ELF-1 (cell line): Measurements from ENCODE around the gene FAM98B.
"Not testable (repeated sequence)": the region's sequence is repeated elsewhere in the genome, so short reads cannot be mapped to it uniquely, and the experiment has no call there.

Source experiments
- DNase-seq: peaks from one replicate; pipeline ENCODE4 v3.0.0-alpha.2; 2016; ENCODE audit warnings: low read depth, low spot score

FAM98B gene

DNA sequence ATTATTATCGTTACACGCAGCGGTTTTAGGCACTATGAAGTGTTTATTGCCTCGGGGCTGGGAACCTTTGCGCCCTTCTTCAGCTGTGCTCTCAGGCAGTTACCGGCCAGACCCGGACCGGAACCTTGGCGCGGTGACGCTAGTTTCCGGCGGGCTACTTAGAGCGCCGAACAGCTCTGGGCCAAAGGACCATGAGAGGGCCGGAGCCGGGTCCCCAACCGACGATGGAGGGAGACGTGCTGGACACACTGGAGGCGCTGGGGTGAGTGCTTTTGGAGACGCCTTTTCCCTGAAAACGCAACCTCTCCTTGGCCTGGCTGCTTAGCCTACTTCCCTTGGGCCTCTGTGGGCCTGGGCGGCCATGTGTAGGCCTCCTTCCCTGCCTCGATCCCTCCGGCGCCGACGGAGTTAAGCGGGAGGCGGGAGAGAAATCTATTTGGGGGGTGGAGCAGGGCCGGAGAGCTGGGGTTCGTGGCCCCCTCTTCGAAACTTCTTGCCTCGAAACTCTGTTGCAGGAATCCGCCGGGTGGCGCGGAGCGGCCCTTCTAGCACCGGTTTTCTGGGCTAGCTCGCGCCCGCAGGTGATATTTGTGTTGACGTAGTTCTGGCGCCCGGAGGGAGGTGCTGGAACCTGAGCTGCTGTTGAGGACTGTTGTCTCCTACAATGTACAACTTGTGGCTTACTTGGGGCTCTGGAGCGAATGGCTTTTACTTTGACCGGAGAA is at the start of gene FAM98B:
Gene FAM98B, plus strand, starts transcription at position 157 of the 725 bp plus-strand sequence. Its CDS starts 35 bp downstream, at position 192.
- DNase-seq: peak; percentile 94

DNA sequence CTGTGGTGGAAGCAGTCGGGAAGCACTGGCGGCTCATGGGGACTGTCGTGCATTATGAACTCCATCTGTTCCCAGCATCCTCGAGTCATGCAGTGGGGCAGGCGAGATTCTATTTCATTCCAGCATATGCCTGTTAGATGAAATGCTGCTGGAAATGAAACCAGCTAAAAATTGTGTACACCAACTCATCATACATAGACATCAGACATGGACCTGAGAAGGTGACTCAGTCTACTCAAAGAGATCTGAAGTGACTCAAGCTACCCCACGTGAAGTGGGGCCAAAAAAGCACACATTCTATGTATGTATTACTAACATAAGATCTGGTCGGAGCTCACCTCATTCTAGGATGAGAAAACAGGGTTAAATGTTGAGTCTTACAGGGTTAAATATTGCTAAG is 47.5 kb upstream of the FAM98B start:
- no peak for DNase-seq

DNA sequence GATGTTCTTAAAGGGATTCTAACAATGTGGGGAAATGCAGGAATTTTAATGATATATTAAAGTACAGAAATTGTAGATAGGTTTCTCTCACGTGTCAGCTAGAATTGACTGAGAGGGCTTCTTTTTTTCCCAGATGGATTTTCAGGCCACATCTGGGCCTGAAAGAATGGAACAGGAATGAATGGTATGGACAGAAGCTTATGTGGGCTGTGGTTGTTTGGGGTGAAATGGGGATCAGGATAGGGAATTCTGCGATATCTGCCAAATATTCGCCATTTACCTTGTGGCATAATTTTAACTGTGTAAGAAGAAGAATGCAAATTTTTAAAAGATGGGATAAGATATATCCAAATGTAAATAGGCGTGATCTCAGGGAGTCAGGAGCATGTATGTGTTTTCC is 45.4 kb upstream of the FAM98B start:
- DNase-seq: no peak

DNA sequence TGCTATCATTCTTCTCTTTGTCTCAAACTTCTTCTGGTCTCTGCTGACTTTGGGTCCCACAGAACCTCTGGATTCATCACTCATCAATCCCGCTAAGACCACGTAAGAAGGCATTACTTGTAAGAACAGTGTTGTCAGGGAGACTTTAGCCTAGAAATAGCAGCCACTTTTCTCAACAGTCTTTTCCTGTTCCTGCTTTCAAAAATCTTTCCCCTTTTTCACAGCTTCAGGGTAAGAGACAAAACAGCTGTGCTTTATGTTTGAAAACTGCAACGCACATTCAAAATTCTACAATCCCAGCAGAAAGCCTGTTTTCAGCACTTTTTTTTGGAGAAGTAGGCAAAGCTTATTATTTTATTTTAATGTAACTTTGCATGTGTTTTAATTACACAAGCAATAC is 42.0 kb upstream of the FAM98B start:
- DNase-seq: no peak

DNA sequence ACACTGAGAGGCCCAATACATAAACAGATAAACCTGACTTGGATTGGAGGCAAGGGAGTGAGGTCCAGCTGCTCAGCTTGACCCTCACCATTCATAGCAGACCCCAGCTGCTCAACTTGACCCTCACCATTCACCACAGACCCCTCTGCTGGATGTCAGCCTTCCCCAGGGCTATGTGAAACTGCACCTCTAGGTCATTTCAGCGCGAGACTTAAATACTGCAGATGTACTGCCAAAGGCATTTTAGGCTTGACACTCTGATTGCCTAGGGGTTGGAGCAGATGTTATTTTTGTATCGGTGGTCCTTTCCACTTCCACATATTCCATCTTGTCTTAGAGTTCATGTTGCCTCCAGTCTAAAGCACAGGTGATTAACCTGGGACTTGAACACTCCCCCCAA is 41.5 kb upstream of the FAM98B start:
- DNase-seq: no peak

DNA sequence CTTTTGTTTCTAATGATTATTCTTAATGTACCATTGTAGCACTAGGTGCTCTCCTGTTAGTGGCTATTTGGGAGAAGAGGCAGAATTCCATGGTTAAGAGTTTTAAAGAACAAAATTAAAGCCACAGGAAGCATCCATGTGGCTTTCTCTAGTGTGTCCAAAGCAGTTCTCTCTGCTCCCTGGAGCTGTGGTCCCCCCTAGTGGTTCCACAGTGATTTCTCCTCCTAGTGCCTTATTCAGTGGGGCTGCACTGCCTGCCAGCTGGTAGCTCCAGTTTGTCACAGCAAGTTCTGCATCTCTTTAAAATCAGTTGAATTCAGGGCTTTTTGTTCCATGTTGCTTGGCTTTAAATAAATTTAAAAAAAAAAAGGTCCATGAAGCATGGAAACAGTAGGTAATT is 39.6 kb upstream of the FAM98B start:
- peak; percentile 25 for DNase-seq

DNA sequence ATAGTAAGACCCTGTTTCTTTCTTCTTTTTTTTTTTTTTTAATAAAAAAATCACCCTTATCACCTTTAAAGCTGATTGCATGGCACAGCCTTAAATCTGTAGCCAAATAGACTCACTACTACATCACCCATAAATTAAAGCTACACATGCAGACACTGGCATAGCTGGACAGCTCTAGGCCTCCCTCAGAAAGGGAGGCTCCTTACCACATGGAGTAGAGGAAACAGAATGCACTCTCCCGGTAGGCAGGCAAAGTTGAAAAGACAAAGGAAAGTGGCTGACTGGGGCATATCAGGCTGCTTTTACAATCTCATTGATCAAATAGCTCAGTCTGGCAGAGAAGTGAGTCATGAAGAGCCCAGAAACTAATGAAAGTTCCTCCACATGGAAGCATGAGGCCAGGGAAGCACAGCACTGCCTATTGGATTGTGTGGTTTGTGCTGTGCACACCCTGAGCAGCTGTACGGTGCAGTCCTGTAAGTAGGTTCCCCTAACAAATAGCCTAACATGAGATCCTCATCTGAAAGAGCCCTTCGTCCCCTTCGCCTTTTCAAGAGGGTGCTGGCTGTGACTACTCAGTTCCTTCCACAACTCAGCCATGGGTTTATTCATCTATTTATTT is 32.7 kb upstream of the FAM98B start:
- DNase-seq: no peak

DNA sequence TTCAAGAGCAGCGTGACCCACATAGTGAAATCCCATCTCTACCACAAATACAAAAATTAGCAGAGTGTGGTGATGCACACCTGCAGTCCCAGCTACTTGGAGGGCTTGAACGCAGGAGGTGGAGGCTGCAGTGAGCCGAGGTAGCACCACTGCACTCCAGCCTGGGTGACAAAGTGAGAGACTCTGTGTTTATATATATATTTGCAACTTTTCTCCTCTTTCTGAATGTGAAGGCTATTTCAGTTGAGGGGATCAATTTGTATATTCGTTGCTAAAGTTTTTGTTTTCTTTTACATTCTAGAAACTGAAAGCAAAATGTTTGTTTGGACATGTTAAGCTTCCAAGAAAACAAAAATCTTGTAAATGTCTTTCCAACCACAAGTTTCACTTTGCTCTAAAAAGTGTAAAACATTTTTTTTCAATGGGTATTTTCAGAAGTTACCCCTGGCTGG is 29.8 kb upstream of the FAM98B start:
- DNase-seq: no peak

DNA sequence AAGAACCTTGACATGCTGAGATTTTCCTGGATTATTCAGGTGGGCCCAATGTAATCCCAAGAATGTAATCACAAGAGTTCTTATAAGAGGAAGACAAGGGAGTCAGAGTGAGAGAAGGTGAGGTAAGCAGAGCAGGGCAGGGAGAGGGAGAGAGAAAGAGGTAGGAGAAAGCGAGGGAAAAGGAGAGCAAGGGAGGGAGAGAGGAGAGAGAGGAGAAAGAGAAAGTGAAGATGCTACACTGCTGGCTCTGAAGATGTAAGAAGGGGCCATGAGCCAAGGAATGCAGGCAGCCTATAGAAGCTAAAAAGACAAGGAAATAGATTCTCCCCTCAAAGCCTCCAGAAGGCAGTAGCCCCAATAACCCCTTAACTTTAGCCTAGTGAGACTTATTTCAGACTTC is 28.7 kb upstream of the FAM98B start:
- DNase-seq: no peak

DNA sequence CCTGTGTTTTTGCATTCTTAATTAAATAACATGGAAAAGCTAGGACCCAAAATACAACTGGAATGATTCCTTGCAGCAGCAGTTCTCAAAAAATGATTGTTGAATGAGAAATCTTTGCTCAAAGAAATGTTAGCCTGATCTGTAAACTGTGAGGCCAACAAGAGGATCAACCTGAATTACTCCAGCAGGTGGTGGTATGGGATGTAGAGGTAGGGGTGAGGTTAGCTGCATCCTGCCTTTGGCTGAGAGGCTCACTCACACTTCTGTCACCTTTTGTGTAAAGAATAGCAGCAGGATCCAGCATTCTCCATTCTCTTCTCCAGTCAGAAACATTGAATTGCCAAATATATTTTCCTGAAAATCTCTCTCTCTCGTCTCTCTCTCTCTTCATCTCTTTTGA is 26.5 kb upstream of the FAM98B start:
- DNase-seq: no peak

DNA sequence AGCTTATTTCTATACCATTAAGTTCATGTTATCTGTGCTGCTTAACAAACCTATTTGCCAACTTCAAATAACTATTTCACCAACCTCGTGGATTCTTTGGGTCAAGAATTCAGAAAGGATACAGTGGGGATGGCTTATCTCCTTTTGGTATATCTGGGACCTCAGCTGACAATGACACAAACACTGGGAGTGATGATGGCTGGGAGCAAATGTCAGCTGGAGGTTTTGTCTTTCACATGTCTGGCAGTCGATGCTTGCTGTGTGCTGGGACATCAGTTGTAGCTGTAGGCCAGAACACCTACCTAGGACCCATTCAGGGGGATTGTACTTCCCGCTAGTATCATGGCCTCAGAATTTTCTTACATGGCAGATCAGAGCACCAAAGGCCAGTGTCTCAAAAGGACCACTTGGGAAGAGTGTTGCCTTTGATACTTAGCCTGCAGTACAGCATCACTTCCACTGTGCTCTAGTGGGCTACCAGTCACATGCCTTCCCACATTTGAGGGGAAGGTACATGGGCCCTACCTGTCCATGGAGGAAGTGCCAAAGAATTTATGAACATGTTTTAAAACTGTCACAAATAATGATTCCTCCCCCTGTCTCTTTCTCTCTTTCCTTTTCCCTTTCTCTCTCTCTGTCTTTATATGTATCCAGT is 23.7 kb upstream of the FAM98B start:
- no peak for DNase-seq

DNA sequence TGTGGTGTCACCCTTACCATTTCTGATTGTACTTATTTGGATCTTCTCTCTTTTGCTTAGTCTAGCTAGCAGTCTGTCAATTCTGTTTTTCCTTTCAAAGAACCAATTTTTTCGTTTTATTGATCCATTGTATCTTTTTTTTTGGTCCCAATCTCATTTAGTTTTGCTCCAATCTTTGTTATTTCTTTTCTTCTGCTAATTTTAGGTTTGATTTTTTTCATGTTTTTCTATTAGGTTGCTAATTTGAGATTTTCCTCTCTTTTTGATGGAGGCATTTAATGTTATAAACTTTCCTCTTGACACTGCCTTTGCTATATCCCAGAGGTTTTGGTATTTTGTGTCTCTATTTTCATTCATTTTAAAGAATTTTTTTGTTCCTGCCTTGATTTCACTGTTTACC is 16.9 kb upstream of the FAM98B start:
- DNase-seq: no peak

DNA sequence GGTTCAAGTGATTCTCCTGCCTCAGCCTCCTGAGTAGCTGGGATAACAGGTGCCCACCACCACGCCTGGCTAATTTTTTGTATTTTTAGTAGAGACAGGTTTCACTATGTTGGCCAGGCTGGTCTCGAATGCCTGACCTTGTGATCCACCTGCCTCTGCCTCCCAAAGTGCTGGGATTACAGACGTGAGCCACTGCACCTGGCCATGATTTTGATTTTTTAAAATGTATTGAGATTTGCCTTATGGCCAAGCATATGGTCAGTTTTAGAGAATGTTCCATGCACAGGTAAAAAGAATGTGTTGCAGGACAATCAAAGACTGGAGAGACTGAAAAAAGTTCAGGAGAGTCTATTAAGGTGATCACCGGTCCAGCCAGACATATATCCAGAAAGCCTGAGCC is 16.3 kb upstream of the FAM98B start:
- not testable (repeated sequence) for DNase-seq

DNA sequence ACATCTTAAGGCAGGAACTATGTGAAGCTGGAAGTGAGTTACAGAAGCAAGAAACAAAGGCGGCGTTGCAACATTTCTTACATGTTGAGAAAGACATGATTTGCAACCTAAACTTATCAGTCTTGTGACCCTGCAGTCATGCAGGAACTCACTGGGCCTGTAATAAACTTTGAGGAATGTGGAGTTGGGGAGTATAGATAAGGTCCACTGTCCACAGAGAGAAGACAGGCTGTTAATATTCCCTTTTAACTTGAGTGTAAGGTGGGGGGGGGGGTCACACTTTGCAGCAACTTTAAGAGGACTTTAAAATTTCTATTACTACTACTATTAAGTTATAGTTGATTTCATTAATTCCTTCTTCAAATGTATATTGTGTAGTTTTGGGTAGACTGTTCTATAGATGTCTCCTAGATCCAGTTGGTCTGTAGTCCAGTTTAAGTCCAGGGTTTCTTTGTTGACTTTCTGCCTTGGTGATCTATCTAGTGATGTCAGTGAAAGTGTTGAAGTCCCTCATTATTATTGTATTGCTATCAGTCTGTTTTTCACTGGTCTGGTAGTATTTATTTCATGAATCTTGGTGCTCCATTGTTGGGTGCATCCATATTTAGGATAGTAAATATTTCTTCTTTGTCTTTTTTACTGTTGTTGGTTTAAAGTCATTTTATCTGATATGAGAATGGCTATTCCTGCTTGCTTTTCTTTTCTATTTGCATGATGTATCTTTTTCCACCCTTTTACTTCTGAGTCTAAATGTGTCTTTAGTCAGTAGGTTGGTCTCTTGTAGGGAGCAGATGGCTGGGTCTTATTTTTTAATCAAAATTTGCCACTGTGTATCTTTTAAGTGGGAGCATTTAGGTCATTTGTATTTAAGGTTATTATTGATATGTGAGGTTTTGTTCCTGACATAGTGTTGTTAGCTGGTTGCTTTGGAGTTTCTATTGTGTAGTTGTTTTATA is 15.6 kb upstream of the FAM98B start:
- DNase-seq: peak; percentile 14

DNA sequence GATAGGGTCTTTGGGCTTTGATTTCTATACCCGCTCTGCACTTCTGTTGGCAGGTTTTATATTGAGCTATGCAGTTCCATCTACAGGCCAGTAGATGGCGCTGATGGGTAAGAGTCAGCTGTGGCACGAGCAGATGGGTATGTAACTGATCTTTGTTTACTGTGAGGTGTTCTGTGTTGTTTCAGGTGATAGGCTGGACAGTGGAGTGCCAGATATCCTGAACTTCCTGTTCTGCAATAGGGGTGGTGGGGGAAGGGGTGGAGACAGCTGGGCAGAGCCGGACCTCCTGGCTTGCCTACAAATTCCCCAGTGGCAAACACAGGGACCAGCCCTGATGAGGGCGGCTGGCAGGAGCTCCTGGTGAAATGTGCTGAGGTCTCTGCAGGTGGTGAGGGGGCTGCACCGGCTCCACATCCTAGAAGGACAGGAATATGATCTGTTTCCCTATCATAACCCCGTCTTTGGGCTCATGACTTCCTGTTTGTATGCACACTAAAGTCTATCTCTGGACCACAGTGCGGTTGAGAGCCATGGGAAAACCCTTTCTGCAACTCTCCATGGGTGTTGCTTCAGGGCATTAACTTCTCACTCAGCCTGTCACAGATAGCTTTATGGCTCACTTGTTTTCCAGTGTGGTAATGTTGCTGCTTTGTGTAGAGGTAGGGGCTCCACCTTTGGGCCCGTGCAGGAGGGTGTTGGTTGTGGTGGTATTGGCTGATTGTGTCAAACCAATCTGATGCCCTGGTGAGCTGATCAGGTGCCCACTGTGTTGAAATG is 13.4 kb upstream of the FAM98B start:
- peak; percentile 91 for DNase-seq

DNA sequence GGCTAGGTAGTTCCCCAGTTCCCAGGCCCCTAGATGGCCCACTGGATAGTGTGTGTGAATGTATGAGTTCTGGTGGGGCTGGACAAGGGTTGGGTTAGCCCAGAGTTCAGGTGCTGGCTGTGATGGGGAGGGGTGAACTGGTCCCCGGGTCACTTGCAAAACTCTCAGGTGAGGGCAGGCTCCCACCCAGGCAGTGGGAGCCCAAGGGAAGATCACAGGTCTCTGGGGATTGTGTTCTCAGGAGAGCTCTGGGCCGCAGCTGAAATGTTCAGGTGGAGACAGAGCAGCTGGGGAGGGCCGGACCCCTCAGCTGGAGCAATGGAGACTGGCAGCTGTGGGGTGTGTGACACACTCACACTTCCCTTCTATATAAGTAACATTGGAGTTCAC is 12.8 kb upstream of the FAM98B start:
- DNase-seq: no peak

DNA sequence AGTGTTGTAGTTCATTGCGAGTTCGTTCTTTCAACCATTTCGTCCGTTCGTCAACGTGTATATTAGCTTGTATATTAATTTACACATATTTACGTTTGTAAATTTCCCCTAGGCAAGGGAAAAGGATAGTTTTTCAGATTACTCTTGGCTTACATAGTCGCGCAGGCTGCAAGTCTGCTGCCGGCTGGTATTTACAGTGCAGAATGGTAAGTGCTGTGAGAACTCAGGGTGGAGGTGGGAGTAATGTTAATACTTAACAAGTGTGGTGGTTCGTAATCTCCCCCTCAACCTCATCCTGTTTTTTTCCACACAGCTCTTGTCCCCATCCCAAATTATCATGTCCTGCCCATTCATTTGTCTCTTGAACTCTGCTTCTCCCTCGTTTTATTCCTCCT is 766 bp downstream of the FAM98B start:
- no peak for DNase-seq

DNA sequence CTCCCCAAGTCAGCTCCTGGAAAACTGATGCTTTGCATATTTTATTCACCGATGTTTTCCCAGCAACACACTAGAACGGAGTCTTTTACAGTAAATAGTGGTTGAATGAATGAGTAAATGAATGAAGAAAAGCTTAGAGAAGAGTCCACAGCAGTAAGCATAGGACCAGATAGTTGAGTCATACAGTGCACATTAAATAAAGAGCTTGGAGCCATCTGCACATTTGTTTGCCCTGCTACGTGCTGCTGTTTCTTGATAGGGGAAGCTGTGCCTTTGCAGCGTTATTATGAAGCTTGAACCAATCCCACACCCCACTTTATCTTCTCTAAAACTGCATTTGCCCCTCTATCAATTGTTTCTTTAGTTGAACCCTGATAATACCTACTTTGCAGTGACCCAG is 1.2 kb downstream of the FAM98B start:
- no peak for DNase-seq

DNA sequence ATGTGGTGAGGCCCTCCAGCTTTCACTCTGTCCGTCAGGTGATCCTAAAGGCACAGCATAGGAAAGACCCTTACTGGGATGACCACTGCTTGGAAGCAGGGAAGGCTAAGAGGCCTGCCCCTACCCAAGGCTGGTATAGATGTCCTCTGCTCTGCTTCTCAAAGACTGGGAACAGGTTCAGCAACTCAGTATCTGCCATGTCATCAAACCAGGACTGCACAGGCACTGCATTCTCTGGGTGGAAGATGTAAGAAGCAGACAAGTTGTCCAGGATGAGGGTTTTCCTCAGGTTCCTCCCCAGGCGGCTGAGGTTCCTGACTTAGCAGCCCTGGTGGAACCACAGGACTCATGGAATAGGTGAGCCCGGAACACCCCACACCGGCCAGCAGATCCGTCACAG is 4.7 kb downstream of the FAM98B start:
- no peak for DNase-seq

DNA sequence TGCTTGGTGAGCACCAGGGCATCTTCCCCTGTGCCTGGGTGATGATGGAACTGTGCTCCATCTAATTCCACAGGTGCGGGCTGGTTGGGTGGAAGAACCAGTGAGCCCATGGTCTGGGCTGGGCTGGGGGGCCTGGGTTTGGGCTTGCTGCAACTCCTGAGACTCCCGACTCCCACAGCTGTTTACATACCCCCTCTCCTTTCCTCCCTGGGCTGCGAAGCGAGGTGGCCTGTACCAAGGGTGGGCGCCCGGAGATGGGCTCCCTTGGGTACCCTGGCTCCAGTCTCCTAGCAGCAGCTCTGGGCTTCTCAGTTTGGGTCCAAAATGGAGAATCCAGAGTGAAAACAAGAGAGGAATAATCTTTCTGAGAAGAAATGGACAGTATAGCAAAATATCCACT is 5.6 kb downstream of the FAM98B start:
- no peak for DNase-seq

DNA sequence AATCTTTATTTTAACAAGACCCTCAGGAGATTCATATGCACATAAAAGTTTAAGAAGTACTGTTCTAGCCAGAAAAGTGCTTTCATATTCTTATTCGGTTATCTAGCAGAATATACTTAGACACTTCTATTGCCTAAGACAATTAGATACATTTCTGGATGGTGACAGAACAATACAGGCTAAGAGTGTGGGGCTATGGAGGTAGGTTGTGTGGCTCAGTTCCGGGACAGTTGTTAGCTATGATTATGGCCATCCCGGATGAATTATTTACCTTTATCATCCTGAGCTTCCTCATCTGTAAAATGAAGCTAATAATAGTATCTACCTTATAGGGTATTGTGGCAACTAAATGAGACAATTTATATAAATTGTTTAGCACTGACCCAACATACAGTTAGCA is 6.6 kb downstream of the FAM98B start:
- DNase-seq: no peak
